ENCODE measurements around the gene UBTF. TPM values are rescaled to one million over a fixed set of nuclear protein-coding genes. Genes with fewer than 3 reads are reported as not detected.
A peak's percentile ranks its signal among the peaks of the same experiment; 100 is the strongest.

The UBTF gene
- total and polyA plus RNA-seq, 9 of the 15 experiments (the other 6 are each of a cell fraction or from before 2014, with no cell fraction given) = 1.2 to 113 (median 83.6) TPM

GRCh38 chr17:44222112-44222869, 2.8 kb upstream of the UBTF start:
- Histone ChIP-seq H3K4me1 (replicated peaks in 1 of 2; ENCODE audit: control insufficient read depth in 2 of 2, insufficient read depth in 2 of 2, low read length in 2 of 2) (peaks cover 7 to 35% of the 10 kb centered on the region in 2 experiments), H3K9me1 (ENCODE audit: control insufficient read depth, insufficient read depth, low read length) (no peaks in the 10 kb centered on the region), H4K20me1 (replicated peaks; ENCODE audit: control insufficient read depth, insufficient read depth, low read length) (no peaks in the 10 kb centered on the region), H3K27ac (ENCODE audit: extremely low read depth, low read depth, low read length) (no peak overlapping the region), H3K36me3 (ENCODE audit: control insufficient read depth, insufficient read depth, low read length) (peaks cover 7% of the 10 kb centered on the region), H3K9me3 (replicated peaks; ENCODE audit: control insufficient read depth, insufficient read depth, low read depth, low read length) (no peaks in the 10 kb centered on the region), H3K79me2 (ENCODE audit: control insufficient read depth, insufficient read depth, low read length) (peaks cover 30% of the 10 kb centered on the region), H3K4me3 (no peak overlapping the region), H3K4me2 (ENCODE audit: insufficient read depth, low read length) (no peak overlapping the region), H3K9ac (ENCODE audit: insufficient read depth in 1 of 2, low read depth in 2 of 2, low read length in 2 of 2) (peak overlapping the region in 1 of 2 experiments; percentile 2; a peak in 2 of 4 replicates), H2AFZ (ENCODE audit: low read depth, low read length) (no peak overlapping the region), H3K27me3 (ENCODE audit: control insufficient read depth in 2 of 2, insufficient read depth in 2 of 2, low read length in 2 of 2) (no peaks in the 10 kb centered on the region)
- in situ Hi-C loops (cut with MboI) (no loop called here), intact Hi-C loops (cut with micrococcal nuclease) (no loop called here)
- peak in 1 of 4 experiments; percentile 42 for DNase-seq (ENCODE audit: extremely low read depth in 1 of 4, low spot score in 3 of 4)
- 86% methylated on average over 36 of the region's 36 CpGs for WGBS (ENCODE audit: insufficient coverage, low coverage, missing lambda C conversion rate)
- ChIA-PET CTCF (ENCODE audit: low intra/inter-chr PET ratio) (no interaction called here), POLR2A (interaction anchor here (1.1 to 2.8 kb wide), 4 partner anchors 8 to 24 kb away, joined by 5 to 16 read pairs (median 6); no protein-coding TSS in a partner anchor)
- FAIRE-seq = no peak
- no peak for ATAC-seq
- no TSS peak for BruUV-seq (replicated peaks)
- TF ChIP-seq, protein P1, sequence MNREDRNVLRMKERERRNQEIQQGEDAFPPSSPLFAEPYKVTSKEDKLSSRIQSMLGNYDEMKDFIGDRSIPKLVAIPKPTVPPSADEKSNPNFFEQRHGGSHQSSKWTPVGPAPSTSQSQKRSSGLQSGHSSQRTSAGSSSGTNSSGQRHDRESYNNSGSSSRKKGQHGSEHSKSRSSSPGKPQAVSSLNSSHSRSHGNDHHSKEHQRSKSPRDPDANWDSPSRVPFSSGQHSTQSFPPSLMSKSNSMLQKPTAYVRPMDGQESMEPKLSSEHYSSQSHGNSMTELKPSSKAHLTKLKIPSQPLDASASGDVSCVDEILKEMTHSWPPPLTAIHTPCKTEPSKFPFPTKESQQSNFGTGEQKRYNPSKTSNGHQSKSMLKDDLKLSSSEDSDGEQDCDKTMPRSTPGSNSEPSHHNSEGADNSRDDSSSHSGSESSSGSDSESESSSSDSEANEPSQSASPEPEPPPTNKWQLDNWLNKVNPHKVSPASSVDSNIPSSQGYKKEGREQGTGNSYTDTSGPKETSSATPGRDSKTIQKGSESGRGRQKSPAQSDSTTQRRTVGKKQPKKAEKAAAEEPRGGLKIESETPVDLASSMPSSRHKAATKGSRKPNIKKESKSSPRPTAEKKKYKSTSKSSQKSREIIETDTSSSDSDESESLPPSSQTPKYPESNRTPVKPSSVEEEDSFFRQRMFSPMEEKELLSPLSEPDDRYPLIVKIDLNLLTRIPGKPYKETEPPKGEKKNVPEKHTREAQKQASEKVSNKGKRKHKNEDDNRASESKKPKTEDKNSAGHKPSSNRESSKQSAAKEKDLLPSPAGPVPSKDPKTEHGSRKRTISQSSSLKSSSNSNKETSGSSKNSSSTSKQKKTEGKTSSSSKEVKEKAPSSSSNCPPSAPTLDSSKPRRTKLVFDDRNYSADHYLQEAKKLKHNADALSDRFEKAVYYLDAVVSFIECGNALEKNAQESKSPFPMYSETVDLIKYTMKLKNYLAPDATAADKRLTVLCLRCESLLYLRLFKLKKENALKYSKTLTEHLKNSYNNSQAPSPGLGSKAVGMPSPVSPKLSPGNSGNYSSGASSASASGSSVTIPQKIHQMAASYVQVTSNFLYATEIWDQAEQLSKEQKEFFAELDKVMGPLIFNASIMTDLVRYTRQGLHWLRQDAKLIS (CRISPR knock-in tag; IDR thresholded peaks at IDR 0.05) = no peak
- TF ChIP-seq RREB1 (CRISPR knock-in tag; IDR thresholded peaks at IDR 0.05) (no peak), ZNF217 (CRISPR knock-in tag; IDR thresholded peaks at IDR 0.05) (no peak), CTCF (IDR thresholded peaks at IDR 0.05 in 2 of 3, conservative IDR thresholded peaks at IDR 0.05 in 1 of 3; ENCODE audit: insufficient read depth in 2 of 3, low read depth in 1 of 3, low read length in 3 of 3) (peak in 2 of 3 experiments; percentile 20 to 47; a peak in 3 of 6 replicates), MEIS2 (IDR thresholded peaks at IDR 0.05; ENCODE audit: partially characterized antibody) (no peak)
- TF ChIP-seq, protein P2, sequence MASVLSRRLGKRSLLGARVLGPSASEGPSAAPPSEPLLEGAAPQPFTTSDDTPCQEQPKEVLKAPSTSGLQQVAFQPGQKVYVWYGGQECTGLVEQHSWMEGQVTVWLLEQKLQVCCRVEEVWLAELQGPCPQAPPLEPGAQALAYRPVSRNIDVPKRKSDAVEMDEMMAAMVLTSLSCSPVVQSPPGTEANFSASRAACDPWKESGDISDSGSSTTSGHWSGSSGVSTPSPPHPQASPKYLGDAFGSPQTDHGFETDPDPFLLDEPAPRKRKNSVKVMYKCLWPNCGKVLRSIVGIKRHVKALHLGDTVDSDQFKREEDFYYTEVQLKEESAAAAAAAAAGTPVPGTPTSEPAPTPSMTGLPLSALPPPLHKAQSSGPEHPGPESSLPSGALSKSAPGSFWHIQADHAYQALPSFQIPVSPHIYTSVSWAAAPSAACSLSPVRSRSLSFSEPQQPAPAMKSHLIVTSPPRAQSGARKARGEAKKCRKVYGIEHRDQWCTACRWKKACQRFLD (CRISPR knock-in tag; IDR thresholded peaks at IDR 0.05) = no peak

Measured in K562 (cell line).